IPS-18a (cell line): Measurements from ENCODE around the gene EIF2B2.

ENCODE experiments used
- H3K27ac ChIP-seq: one replicate; pipeline ENCODE4 v1.5.1; 2013; ENCODE audit warnings: low read length
- H3K27me3 ChIP-seq: one replicate; pipeline ENCODE4 v1.6.1; 2013; ENCODE audit warnings: mild to moderate bottlenecking, low read length; ENCODE audit not compliant: control insufficient read depth, insufficient read depth
- H3K36me3 ChIP-seq: one replicate; pipeline ENCODE4 v1.6.1; 2013; ENCODE audit warnings: low read depth, low read length; ENCODE audit not compliant: control insufficient read depth
- H3K4me1 ChIP-seq: one replicate; pipeline ENCODE4 v1.6.1; 2013; ENCODE audit warnings: low read depth, low read length; ENCODE audit not compliant: control insufficient read depth
- H3K4me3 ChIP-seq: one replicate; pipeline ENCODE4 v1.5.1; 2013; ENCODE audit warnings: low read length
- H3K9ac ChIP-seq: one replicate; pipeline ENCODE4 v1.6.1; 2013; ENCODE audit warnings: mild to moderate bottlenecking, low read length, moderate library complexity
- H3K9me3 ChIP-seq: one replicate; pipeline ENCODE4 v1.6.1; 2013; ENCODE audit warnings: low read depth, low read length; ENCODE audit not compliant: control insufficient read depth

Gene EIF2B2

GRCh38 chr14:74975059-74975810 is 27.5 kb upstream of the EIF2B2 start:
- Histone ChIP-seq H3K27ac (no peak overlapping the region), H3K27me3 (no peaks in the 10 kb centered on the region), H3K4me1 (peaks cover 25% of the 10 kb centered on the region), H3K9ac (no peak overlapping the region), H3K9me3 (no peaks in the 10 kb centered on the region), H3K4me3 (no peak overlapping the region), H3K36me3 (no peaks in the 10 kb centered on the region)

- H3K4me1 ChIP-seq: peaks cover 29% of the 10 kb centered on the region
- H3K9ac ChIP-seq: no peak overlapping the region
- H3K36me3 ChIP-seq: no peaks in the 10 kb centered on the region
Measured at GRCh38 chr14:74976264-74977113, 26.2 kb upstream of the EIF2B2 start.

GRCh38 chr14:74977164-74977900 is 25.4 kb upstream of the EIF2B2 start:
- H3K4me1 ChIP-seq: peaks cover 29% of the 10 kb centered on the region
- no peaks in the 10 kb centered on the region for H3K9me3 ChIP-seq
- no peak overlapping the region for H3K9ac ChIP-seq
- no peaks in the 10 kb centered on the region for H3K27me3 ChIP-seq
- H3K4me3 ChIP-seq: no peak overlapping the region
- no peak overlapping the region for H3K27ac ChIP-seq
- no peaks in the 10 kb centered on the region for H3K36me3 ChIP-seq

More at GRCh38 chr14:74976264-74977113, 26.2 kb upstream of the EIF2B2 start:
- Histone ChIP-seq H3K27ac (no peak overlapping the region), H3K4me3 (no peak overlapping the region), H3K9me3 (no peaks in the 10 kb centered on the region), H3K27me3 (no peaks in the 10 kb centered on the region)

- H3K9me3 ChIP-seq: no peaks in the 10 kb centered on the region
- no peak overlapping the region for H3K9ac ChIP-seq
- H3K36me3 ChIP-seq: no peaks in the 10 kb centered on the region
- H3K27ac ChIP-seq: no peak overlapping the region
- H3K27me3 ChIP-seq: no peaks in the 10 kb centered on the region
- peaks cover 29% of the 10 kb centered on the region for H3K4me1 ChIP-seq
- no peak overlapping the region for H3K4me3 ChIP-seq
Measured at GRCh38 chr14:74977901-74978385, 24.8 kb upstream of the EIF2B2 start.

- Histone ChIP-seq H3K9me3 (no peaks in the 10 kb centered on the region), H3K27ac (no peak overlapping the region), H3K4me1 (peaks cover 29% of the 10 kb centered on the region)
Measured at GRCh38 chr14:74978416-74978947, 24.2 kb upstream of the EIF2B2 start.

GRCh38 chr14:74979029-74979428 is 23.7 kb upstream of the EIF2B2 start:
- no peak overlapping the region for H3K9ac ChIP-seq
- no peaks in the 10 kb centered on the region for H3K36me3 ChIP-seq
- H3K9me3 ChIP-seq: no peaks in the 10 kb centered on the region
- no peak overlapping the region for H3K27ac ChIP-seq
- H3K4me1 ChIP-seq: peaks cover 24% of the 10 kb centered on the region
- no peak overlapping the region for H3K4me3 ChIP-seq
- no peaks in the 10 kb centered on the region for H3K27me3 ChIP-seq

More at GRCh38 chr14:74978416-74978947, 24.2 kb upstream of the EIF2B2 start:
- Histone ChIP-seq H3K4me3 (no peak overlapping the region), H3K27me3 (no peaks in the 10 kb centered on the region), H3K9ac (no peak overlapping the region), H3K36me3 (no peaks in the 10 kb centered on the region)

GRCh38 chr14:74979442-74980397 is 23.0 kb upstream of the EIF2B2 start:
- no peak overlapping the region for H3K9ac ChIP-seq
- H3K27ac ChIP-seq: no peak overlapping the region
- H3K4me1 ChIP-seq: peaks cover 17% of the 10 kb centered on the region
- H3K36me3 ChIP-seq: no peaks in the 10 kb centered on the region
- H3K4me3 ChIP-seq: no peak overlapping the region
- H3K9me3 ChIP-seq: no peaks in the 10 kb centered on the region
- no peaks in the 10 kb centered on the region for H3K27me3 ChIP-seq

GRCh38 chr14:74980398-74980730 is 22.4 kb upstream of the EIF2B2 start:
- Histone ChIP-seq H3K9ac (no peak overlapping the region), H3K27ac (no peak overlapping the region), H3K4me3 (no peak overlapping the region), H3K4me1 (peaks cover 16% of the 10 kb centered on the region), H3K36me3 (no peaks in the 10 kb centered on the region), H3K27me3 (no peaks in the 10 kb centered on the region), H3K9me3 (no peaks in the 10 kb centered on the region)

GRCh38 chr14:74980731-74981461 is 21.8 kb upstream of the EIF2B2 start:
- Histone ChIP-seq H3K27me3 (no peaks in the 10 kb centered on the region), H3K4me3 (no peak overlapping the region), H3K9ac (no peak overlapping the region), H3K9me3 (no peaks in the 10 kb centered on the region), H3K27ac (no peak overlapping the region), H3K4me1 (peaks cover 16% of the 10 kb centered on the region), H3K36me3 (no peaks in the 10 kb centered on the region)

DNA sequence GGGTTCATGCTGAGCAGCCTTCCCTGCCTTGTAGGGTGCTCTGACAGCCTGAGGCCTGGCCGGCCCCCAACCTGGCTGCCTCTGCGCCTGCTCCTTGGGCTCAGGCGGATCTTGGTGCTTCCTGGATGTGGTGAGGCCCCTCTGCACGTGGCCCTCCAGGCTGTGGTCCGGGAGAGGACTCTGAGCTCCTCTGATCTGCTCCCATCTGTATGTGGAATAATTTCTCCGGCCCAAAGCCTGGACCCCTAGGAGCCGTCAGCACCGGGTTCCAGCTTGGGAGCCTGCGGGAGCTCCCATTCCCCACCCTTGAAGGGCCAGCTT is 21.3 kb upstream of the EIF2B2 start:
- H3K36me3 ChIP-seq: no peaks in the 10 kb centered on the region
- no peak overlapping the region for H3K4me3 ChIP-seq
- no peaks in the 10 kb centered on the region for H3K27me3 ChIP-seq
- H3K4me1 ChIP-seq: peaks cover 16% of the 10 kb centered on the region
- no peak overlapping the region for H3K27ac ChIP-seq
- H3K9ac ChIP-seq: no peak overlapping the region
- H3K9me3 ChIP-seq: no peaks in the 10 kb centered on the region
